Osteoblast (primary cell): ENCODE results near the gene FPR2. TPM values are rescaled to one million over a fixed set of nuclear protein-coding genes. Genes with fewer than 3 reads are reported as not detected.
A peak's percentile ranks its signal among the peaks of the same experiment; 100 is the strongest.

Source experiments
- DNase-seq: peaks from one replicate; pipeline ENCODE4 v3.0.0; 2011; ENCODE audit warnings: low spot score, mixed read lengths; ENCODE audit not compliant: insufficient read length; ENCODE audit errors: missing footprints
- H2AFZ ChIP-seq: 2 replicates; pipeline ENCODE4 v1.6.0; 2011; ENCODE audit warnings: mild to moderate bottlenecking, low read length
- H3K27ac ChIP-seq: 2 replicates; pipeline ENCODE4 v1.5.1; 2011; ENCODE audit warnings: mild to moderate bottlenecking, low read depth, low read length, moderate library complexity
- H3K27me3 ChIP-seq: 2 replicates; pipeline ENCODE4 v1.6.0; 2012; ENCODE audit warnings: mild to moderate bottlenecking, control low read depth, inconsistent platforms, low read length, moderate library complexity; ENCODE audit not compliant: insufficient read depth
- H3K36me3 ChIP-seq: 2 replicates; pipeline ENCODE4 v1.5.1; 2011; ENCODE audit warnings: mild to moderate bottlenecking, low read length, control low read depth, moderate library complexity; ENCODE audit not compliant: insufficient read depth
- H3K4me1 ChIP-seq: 2 replicates; pipeline ENCODE4 v1.5.1; 2011; ENCODE audit warnings: mild to moderate bottlenecking, low read length, control low read depth, moderate library complexity; ENCODE audit not compliant: insufficient read depth
- H3K4me2 ChIP-seq: 2 replicates; pipeline ENCODE4 v1.6.0; 2011; ENCODE audit warnings: mild to moderate bottlenecking, low read length; ENCODE audit not compliant: insufficient read depth
- H3K4me3 ChIP-seq: fragments of 200-600 bp; sonication (generic); 3 replicates; pipeline ENCODE4 v1.5.1; 2012; ENCODE audit warnings: mild to moderate bottlenecking, low read length, inconsistent platforms; ENCODE audit not compliant: insufficient read depth
- H3K79me2 ChIP-seq: 2 replicates; pipeline ENCODE4 v1.6.0; 2012; ENCODE audit warnings: mild to moderate bottlenecking, low read length, control low read depth, inconsistent platforms; ENCODE audit not compliant: insufficient read depth
- H3K9me3 ChIP-seq: 2 replicates; pipeline ENCODE4 v1.5.1; 2011; ENCODE audit warnings: low read depth, low read length, control low read depth
- H4K20me1 ChIP-seq: 2 replicates; pipeline ENCODE4 v1.6.0; 2012; ENCODE audit warnings: mild to moderate bottlenecking, low read length, control low read depth; ENCODE audit not compliant: insufficient read depth
- total RNA-seq: library from RNA; depleted of rRNA; stranded (reverse); fragments of >200 nt; gene quantifications from 2 replicates; pipeline ENCODE4 v1.2.3, GENCODE V29; 2012
- TF ChIP-seq, protein P1 (sequence below): IDR thresholded peaks from 2 replicates; pipeline ENCODE4 v1.5.1; 2011; ENCODE audit warnings: mild to moderate bottlenecking, low read depth, low read length, moderate library complexity; ENCODE audit errors: extremely low read depth

The FPR2 gene
- total RNA-seq, 1 donor, result 0.36 TPM

GRCh38 chr19:51739466-51740213, 21.3 kb upstream of the FPR2 start:
- H3K4me1 ChIP-seq, result peaks cover 56% of the 10 kb centered on the region
- H3K4me3 ChIP-seq, result no peak overlapping the region
- H3K4me2 ChIP-seq, result no peak overlapping the region
- H3K27me3 ChIP-seq, result no peaks in the 10 kb centered on the region
- no peaks in the 10 kb centered on the region for H3K9me3 ChIP-seq
- DNase-seq, result no peak
- no peaks in the 10 kb centered on the region for H3K36me3 ChIP-seq
- peak overlapping the region; percentile 67 for H3K27ac ChIP-seq
- H4K20me1 ChIP-seq, result no peaks in the 10 kb centered on the region
- H3K79me2 ChIP-seq, result no peaks in the 10 kb centered on the region
- TF ChIP-seq, protein P1, sequence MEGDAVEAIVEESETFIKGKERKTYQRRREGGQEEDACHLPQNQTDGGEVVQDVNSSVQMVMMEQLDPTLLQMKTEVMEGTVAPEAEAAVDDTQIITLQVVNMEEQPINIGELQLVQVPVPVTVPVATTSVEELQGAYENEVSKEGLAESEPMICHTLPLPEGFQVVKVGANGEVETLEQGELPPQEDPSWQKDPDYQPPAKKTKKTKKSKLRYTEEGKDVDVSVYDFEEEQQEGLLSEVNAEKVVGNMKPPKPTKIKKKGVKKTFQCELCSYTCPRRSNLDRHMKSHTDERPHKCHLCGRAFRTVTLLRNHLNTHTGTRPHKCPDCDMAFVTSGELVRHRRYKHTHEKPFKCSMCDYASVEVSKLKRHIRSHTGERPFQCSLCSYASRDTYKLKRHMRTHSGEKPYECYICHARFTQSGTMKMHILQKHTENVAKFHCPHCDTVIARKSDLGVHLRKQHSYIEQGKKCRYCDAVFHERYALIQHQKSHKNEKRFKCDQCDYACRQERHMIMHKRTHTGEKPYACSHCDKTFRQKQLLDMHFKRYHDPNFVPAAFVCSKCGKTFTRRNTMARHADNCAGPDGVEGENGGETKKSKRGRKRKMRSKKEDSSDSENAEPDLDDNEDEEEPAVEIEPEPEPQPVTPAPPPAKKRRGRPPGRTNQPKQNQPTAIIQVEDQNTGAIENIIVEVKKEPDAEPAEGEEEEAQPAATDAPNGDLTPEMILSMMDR, result no peak
- H2AFZ ChIP-seq, result peak overlapping the region; percentile 50

DNA sequence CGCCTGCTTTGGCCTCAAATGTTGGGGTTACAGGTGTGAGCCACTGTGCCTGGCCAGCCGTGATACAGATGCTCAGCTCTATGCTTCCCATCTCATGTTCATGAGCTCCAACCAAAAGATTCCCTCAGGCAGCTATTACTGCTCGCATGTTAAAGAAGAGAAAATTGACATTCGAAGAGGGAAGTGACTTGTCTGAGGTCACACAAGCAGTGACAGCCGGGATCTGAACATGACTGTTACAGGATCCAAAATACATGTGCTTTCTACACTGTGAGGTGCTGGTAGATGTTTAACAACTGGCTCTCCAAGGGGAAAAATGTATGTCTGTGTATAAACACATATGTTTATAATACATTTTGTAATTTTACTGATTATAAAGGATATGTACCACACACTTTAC, 20.6 kb upstream of the FPR2 start:
- Histone ChIP-seq H3K79me2 (no peaks in the 10 kb centered on the region), H2AFZ (no peak overlapping the region), H3K4me3 (no peak overlapping the region), H3K9me3 (no peaks in the 10 kb centered on the region), H3K27ac (peak overlapping the region; percentile 46), H3K36me3 (no peaks in the 10 kb centered on the region), H3K4me1 (peaks cover 55% of the 10 kb centered on the region), H4K20me1 (no peaks in the 10 kb centered on the region), H3K4me2 (no peak overlapping the region), H3K27me3 (no peaks in the 10 kb centered on the region)
- TF ChIP-seq, protein P1, result no peak
- no peak for DNase-seq

- peak overlapping the region; percentile 32 for H3K4me3 ChIP-seq
- H3K27me3 ChIP-seq, result no peaks in the 10 kb centered on the region
- H3K36me3 ChIP-seq, result no peaks in the 10 kb centered on the region
- no peaks in the 10 kb centered on the region for H3K9me3 ChIP-seq
- no peaks in the 10 kb centered on the region for H3K79me2 ChIP-seq
- peak overlapping the region; percentile 71 for H3K4me2 ChIP-seq
- no peaks in the 10 kb centered on the region for H4K20me1 ChIP-seq
- H3K27ac ChIP-seq, result peak overlapping the region; percentile 88
- H3K4me1 ChIP-seq, result peaks cover 39% of the 10 kb centered on the region
- H2AFZ ChIP-seq, result peak overlapping the region; percentile 16
- DNase-seq, result peak; percentile 82
- TF ChIP-seq, protein P1, result no peak
Observed at GRCh38 chr19:51742789-51743188, 18.2 kb upstream of the FPR2 start.

DNA sequence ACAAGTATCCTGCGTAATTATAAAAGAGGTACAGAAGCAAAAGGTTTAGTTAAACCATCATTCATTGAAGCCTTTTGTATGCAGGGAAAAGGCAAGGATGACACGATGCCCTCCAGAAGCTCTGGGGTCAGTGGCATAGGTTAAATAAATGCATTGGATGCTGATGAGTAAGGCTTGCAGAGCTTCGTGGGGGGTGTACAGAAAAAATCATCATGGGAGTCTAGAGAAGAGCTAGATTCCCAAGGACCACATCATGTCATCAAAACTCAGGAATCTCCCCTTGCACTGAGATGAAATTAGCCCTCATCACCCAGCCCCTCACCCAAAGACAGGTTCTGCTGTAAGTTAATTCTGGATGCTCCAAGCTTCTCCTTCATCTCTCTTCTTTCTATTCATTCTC, 17.6 kb upstream of the FPR2 start:
- no peaks in the 10 kb centered on the region for H4K20me1 ChIP-seq
- TF ChIP-seq, protein P1, result no peak
- H3K4me1 ChIP-seq, result peaks cover 34% of the 10 kb centered on the region
- peak overlapping the region; percentile 32 for H3K4me3 ChIP-seq
- no peak overlapping the region for H2AFZ ChIP-seq
- H3K4me2 ChIP-seq, result peak overlapping the region; percentile 71
- DNase-seq, result peak; percentile 71
- H3K27ac ChIP-seq, result peak overlapping the region; percentile 88
- no peaks in the 10 kb centered on the region for H3K27me3 ChIP-seq
- H3K9me3 ChIP-seq, result no peaks in the 10 kb centered on the region
- H3K36me3 ChIP-seq, result no peaks in the 10 kb centered on the region
- no peaks in the 10 kb centered on the region for H3K79me2 ChIP-seq
